NT2/D1 (cell line): Measurements from ENCODE around the gene ZC3H8.

Experiments used
- DNase-seq: peaks from one replicate; pipeline ENCODE4 v3.0.0-alpha.2; 2011; ENCODE audit warnings: low read depth, low spot score
- H3K27me3 ChIP-seq: 2 replicates; pipeline ENCODE4 v1.6.0; 2011; ENCODE audit warnings: mild to moderate bottlenecking; ENCODE audit not compliant: insufficient read length, insufficient read depth
- H3K36me3 ChIP-seq: 2 replicates; pipeline ENCODE4 v1.6.1; 2011; ENCODE audit warnings: mild to moderate bottlenecking, low read length, mixed read lengths; ENCODE audit not compliant: insufficient read depth, insufficient read length
- H3K4me1 ChIP-seq: 2 replicates; pipeline ENCODE4 v1.5.1; 2011; ENCODE audit not compliant: insufficient read depth, insufficient read length
- H3K4me3 ChIP-seq: 2 replicates; pipeline ENCODE4 v1.5.1; 2011; ENCODE audit warnings: low read depth; ENCODE audit not compliant: insufficient read length
- H3K9ac ChIP-seq: 2 replicates; pipeline ENCODE4 v1.6.0; 2011; ENCODE audit warnings: low read depth; ENCODE audit not compliant: insufficient read length
- H3K9me3 ChIP-seq: 2 replicates; pipeline ENCODE4 v1.5.1; 2011; ENCODE audit warnings: mild to moderate bottlenecking, low read length; ENCODE audit not compliant: insufficient read depth
- SUZ12 ChIP-seq: IDR thresholded peaks from 2 replicates; pipeline ENCODE4 v1.6.1; 2011; ENCODE audit not compliant: insufficient read length, insufficient read depth; ENCODE audit errors: extremely low read depth
- YY1 ChIP-seq: IDR thresholded peaks from 2 replicates; pipeline ENCODE4 v1.6.1; 2011; ENCODE audit not compliant: insufficient read length, insufficient read depth
- ZNF274 ChIP-seq: IDR thresholded peaks from 2 replicates; pipeline ENCODE4 v1.6.1; 2011; ENCODE audit warnings: mild to moderate bottlenecking, low read depth, low read length

Gene ZC3H8

DNA sequence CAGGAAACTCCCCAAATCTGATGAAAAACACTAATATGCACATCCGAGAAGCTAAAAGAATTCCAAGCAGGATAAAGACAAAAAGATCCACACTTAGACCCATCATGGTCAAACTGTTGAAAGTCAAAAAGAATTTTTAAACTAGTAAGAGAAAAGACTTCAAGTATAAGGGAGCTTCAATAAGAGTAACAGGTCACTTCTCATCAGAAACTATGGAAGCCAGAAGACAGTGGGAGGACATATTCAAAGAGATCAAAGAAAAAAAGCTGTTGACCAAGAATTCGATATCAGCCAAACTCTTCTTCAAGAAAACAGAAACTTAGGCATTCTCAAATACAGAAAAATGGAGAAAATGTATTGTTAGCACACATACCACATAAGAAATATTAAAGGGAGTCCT is 50.4 kb downstream of the ZC3H8 start:
- no peaks in the 10 kb centered on the region for H3K4me1 ChIP-seq
- H3K4me3 ChIP-seq: no peak overlapping the region
- H3K36me3 ChIP-seq: no peaks in the 10 kb centered on the region
- TF ChIP-seq ZNF274: no peak
- DNase-seq: no peak
- H3K27me3 ChIP-seq: no peaks in the 10 kb centered on the region
- H3K9ac ChIP-seq: no peak overlapping the region
- H3K9me3 ChIP-seq: peaks cover 26% of the 10 kb centered on the region

DNA sequence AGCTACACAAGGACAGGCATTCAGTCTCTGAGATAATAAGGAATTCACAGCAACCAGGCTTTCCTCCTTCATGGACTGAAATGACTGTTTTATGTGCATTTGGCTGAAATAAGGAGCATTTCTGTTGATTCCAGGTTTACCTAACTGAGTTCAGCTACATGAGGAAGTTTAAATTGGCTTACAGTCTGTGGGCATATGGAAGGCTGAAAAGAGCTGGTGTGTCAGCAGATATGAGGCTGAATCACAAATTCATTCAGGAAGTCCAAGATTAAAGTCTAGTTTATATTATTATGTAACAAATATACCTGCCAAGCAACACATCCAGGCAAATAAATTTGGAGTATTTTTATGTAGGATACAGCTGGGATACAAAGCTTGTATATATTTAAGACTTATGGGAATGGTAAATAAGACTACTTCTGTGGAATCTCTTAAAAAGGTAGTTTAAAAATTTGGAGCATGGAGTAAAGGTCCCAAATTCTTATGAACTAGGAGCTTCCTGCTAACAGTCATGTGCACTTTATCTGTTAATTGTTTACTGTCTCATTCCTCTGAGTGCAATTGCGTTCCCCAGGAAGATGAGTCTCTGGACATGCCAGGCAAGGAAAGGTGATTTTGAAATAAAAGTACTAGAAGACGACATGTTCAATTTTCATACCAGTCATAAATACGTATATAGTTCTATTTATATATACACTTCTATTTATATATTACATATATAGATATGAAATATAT is 53.0 kb downstream of the ZC3H8 start:
- TF ChIP-seq ZNF274: no peak
- no peak for TF ChIP-seq SUZ12
- no peaks in the 10 kb centered on the region for H3K27me3 ChIP-seq

DNA sequence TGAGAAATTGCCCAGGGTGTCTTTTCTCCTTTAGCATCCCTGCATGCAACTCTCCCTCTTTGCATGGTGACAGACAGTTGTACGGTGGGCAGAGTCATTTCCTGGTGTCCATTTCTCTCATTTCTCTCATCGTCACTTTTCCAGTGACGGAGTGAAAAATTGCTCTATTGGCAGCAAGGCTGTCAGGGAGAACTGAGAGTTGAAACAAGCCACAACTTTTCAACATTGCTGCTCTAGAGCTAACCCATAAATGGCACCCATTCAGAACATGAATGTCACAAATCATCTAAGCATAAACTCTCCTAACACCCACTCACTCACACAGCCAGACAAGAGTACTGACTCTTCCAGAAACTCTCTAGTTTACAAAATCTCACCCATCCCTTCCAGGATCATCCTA is 55.7 kb downstream of the ZC3H8 start:
- Histone ChIP-seq H3K27me3 (no peaks in the 10 kb centered on the region), H3K9ac (no peak overlapping the region), H3K36me3 (no peaks in the 10 kb centered on the region), H3K4me3 (no peak overlapping the region), H3K4me1 (no peaks in the 10 kb centered on the region), H3K9me3 (peaks cover 15% of the 10 kb centered on the region)
- DNase-seq: no peak
- TF ChIP-seq YY1: no peak
- no peak for TF ChIP-seq ZNF274
- TF ChIP-seq SUZ12: no peak

More for the DNA sequence above, 53.0 kb downstream of the ZC3H8 start:
- no peaks in the 10 kb centered on the region for H3K4me1 ChIP-seq
- H3K9me3 ChIP-seq: peaks cover 26% of the 10 kb centered on the region
- DNase-seq: no peak
- H3K4me3 ChIP-seq: no peak overlapping the region
- no peaks in the 10 kb centered on the region for H3K36me3 ChIP-seq
- no peak overlapping the region for H3K9ac ChIP-seq

DNA sequence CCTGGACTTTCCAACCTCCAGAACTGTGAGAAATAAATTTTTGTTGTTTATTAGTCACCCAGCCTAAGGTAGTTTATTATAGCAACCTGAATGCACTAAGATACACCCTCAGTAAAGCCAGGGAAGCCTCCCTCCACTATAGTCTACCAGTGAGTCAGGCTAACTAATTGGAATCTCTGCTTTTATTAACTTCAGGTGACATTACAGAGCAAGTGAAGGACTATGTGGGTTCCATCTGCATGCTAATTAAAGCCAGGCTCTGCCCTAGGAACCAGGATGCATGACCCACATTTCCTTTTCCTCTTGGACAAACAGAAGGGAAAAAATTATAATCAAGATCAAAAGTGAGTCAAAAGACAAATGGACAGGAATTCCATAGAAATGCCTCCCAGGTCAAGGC is 56.1 kb downstream of the ZC3H8 start:
- no peak for DNase-seq
- Histone ChIP-seq H3K36me3 (no peaks in the 10 kb centered on the region), H3K9ac (no peak overlapping the region), H3K9me3 (0 out of 2 replicates have a peak, but pooled peaks cover 11% of the 10 kb centered on the region), H3K4me3 (no peak overlapping the region), H3K4me1 (no peaks in the 10 kb centered on the region), H3K27me3 (no peaks in the 10 kb centered on the region)
- no peak for TF ChIP-seq ZNF274
- TF ChIP-seq SUZ12: no peak
- no peak for TF ChIP-seq YY1

DNA sequence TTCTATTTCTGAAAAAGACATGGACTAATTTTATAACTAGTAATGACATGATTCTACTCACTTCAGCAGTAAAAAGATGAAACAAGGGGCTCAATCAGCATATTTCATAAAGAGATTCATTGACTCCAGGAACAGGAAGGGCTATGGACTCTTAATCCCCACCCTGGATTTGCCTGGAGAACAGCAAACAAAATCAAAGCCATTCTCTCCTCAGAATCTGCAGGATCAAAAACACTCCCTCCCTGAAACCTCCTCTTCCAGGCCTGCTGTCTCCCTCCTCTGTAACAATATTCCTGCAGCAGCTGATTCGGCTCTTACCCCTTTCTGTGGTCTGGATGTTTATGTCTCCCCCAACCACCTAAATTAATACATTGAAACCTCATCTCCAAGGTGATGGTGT is 57.0 kb downstream of the ZC3H8 start:
- 0 out of 2 replicates have a peak, but pooled peaks cover 3% of the 10 kb centered on the region for H3K9me3 ChIP-seq
- no peak for DNase-seq
- no peak overlapping the region for H3K4me3 ChIP-seq
- H3K36me3 ChIP-seq: no peaks in the 10 kb centered on the region
- H3K4me1 ChIP-seq: no peaks in the 10 kb centered on the region
- no peak overlapping the region for H3K9ac ChIP-seq
- no peaks in the 10 kb centered on the region for H3K27me3 ChIP-seq
- no peak for TF ChIP-seq YY1
- no peak for TF ChIP-seq ZNF274

DNA sequence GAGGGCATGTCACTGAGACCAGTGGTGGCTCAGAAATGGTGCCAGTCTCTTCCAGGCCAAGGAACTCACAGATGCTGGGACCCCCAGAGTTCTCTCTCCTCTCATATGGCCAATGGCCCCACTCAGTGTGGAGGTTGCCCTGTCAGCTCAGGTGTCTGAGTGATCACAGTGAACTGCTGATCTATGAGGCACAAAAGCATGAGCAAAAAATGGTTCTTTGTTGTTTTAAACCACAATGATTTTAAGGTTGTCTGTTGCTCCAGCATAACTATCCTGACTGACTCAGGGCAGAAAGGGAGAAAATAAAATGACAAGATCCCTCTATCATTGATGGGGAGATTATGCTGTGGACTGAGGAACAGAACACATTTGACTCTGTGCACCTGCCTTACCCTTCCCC is 58.9 kb downstream of the ZC3H8 start:
- TF ChIP-seq YY1 (no peak), ZNF274 (no peak), SUZ12 (no peak)
- no peaks in the 10 kb centered on the region for H3K27me3 ChIP-seq
- no peak overlapping the region for H3K9ac ChIP-seq
- DNase-seq: no peak
- no peaks in the 10 kb centered on the region for H3K36me3 ChIP-seq
- no peaks in the 10 kb centered on the region for H3K9me3 ChIP-seq
- no peaks in the 10 kb centered on the region for H3K4me1 ChIP-seq
- H3K4me3 ChIP-seq: no peak overlapping the region

DNA sequence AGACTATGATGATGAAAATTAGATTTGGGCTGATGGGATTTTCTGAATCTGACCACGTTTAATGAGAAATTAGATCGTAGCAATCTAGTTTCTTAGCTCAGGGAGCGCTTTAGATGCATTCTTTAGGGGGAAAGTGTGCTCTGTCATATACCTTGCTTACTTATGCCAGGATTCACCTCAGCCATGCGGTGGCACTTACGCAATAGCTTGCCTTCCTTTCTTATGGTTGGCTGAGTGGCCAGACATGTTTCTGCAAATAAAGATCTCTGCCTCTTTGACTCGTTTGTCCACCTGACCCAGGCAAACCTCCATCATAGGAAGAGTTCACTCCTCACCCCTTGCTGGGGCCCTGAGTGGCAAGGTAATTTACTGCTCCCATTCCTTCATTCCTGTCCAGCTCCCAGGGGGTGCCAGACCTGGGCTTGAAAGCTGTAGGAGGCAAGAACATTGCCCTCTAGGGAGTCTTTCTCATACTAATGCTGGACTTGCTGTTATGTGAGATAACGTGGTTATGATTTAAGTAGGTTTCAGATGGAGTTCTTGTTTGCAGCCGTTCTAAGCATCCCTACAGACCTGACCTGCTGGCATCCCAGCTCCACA is 59.6 kb downstream of the ZC3H8 start:
- H3K27me3 ChIP-seq: no peaks in the 10 kb centered on the region
- H3K9me3 ChIP-seq: no peaks in the 10 kb centered on the region
- no peak overlapping the region for H3K9ac ChIP-seq
- no peaks in the 10 kb centered on the region for H3K36me3 ChIP-seq
- DNase-seq: no peak
- TF ChIP-seq ZNF274: no peak
- no peak for TF ChIP-seq SUZ12
- TF ChIP-seq YY1: no peak
- H3K4me3 ChIP-seq: no peak overlapping the region
- H3K4me1 ChIP-seq: no peaks in the 10 kb centered on the region
